HG03460 (cell line): ENCODE measurements around the gene NOX4.
"Not testable (repeated sequence)": the region's sequence is repeated elsewhere in the genome, so short reads cannot be mapped to it uniquely, and the experiment has no call there.

ENCODE experiments used
- ATAC-seq: cut with Tn5 transposase; IDR thresholded peaks from one replicate; pipeline ENCODE4 v1.9.1; 2021; ENCODE audit not compliant: unreplicated experiment

The NOX4 gene

GRCh38 chr11:89309321-89309985 is 181.7 kb downstream of the NOX4 start:
- not testable (repeated sequence) for ATAC-seq

GRCh38 chr11:89308272-89308671 is 182.9 kb downstream of the NOX4 start:
- ATAC-seq: not testable (repeated sequence)

GRCh38 chr11:89303029-89303428 is 188.1 kb downstream of the NOX4 start:
- ATAC-seq: not testable (repeated sequence)

- ATAC-seq: not testable (repeated sequence)
Observed at GRCh38 chr11:89295023-89295422, 196.2 kb downstream of the NOX4 start.

- ATAC-seq: no peak
Observed at GRCh38 chr11:89293965-89294679, 197.1 kb downstream of the NOX4 start.

- not testable (repeated sequence) for ATAC-seq
Observed at GRCh38 chr11:89288004-89288403, 203.2 kb downstream of the NOX4 start.

- not testable (repeated sequence) for ATAC-seq
Observed at GRCh38 chr11:89286601-89287000, 204.6 kb downstream of the NOX4 start.

- not testable (repeated sequence) for ATAC-seq
Observed at GRCh38 chr11:89281032-89281677, 210.0 kb downstream of the NOX4 start.

- no peak for ATAC-seq
Observed at GRCh38 chr11:89279176-89279575, 212.0 kb downstream of the NOX4 start.

GRCh38 chr11:89275966-89276365 is 215.2 kb downstream of the NOX4 start:
- ATAC-seq: no peak
